Inflammatory macrophage treated with lipopolysaccharide for 4 hours (primary cell): ENCODE results near the gene BLVRB.
A peak's percentile ranks its signal among the peaks of the same experiment; 100 is the strongest.
"Not testable (repeated sequence)": the region's sequence is repeated elsewhere in the genome, so short reads cannot be mapped to it uniquely, and the experiment has no call there.

Experiments
- DNase-seq: peaks from one replicate; pipeline ENCODE4 v3.0.0-alpha.2; 2020

BLVRB gene

GRCh38 chr19:40475878-40476644 lies 10.5 kb upstream of the BLVRB start:
- not testable (repeated sequence) for DNase-seq

GRCh38 chr19:40474737-40475136 lies 9.2 kb upstream of the BLVRB start:
- DNase-seq, result no peak

GRCh38 chr19:40472516-40472915 lies 7.0 kb upstream of the BLVRB start:
- no peak for DNase-seq

- no peak for DNase-seq
Observed at GRCh38 chr19:40471111-40471510, 5.6 kb upstream of the BLVRB start.

- peak; percentile 10 for DNase-seq
Observed at GRCh38 chr19:40469011-40469410, 3.5 kb upstream of the BLVRB start.

GRCh38 chr19:40466985-40467734 lies 1.6 kb upstream of the BLVRB start, which contains the start of gene SPTBN4:
Gene SPTBN4, plus strand, starts transcription at chr19:40467001. Its CDS starts 5,621 bp downstream, at chr19:40472622.
- DNase-seq, result no peak

GRCh38 chr19:40466219-40466984 lies 857 bp upstream of the BLVRB start:
- DNase-seq, result peak; percentile 76

- DNase-seq, result peak; percentile 90
Observed at GRCh38 chr19:40465025-40465556, 454 bp downstream of the BLVRB start.

- peak; percentile 89 for DNase-seq
Observed at GRCh38 chr19:40464059-40465024, 1.2 kb downstream of the BLVRB start.

- peak; percentile 17 for DNase-seq
Observed at GRCh38 chr19:40463587-40464037, 1.9 kb downstream of the BLVRB start.

GRCh38 chr19:40461669-40462221 lies 3.8 kb downstream of the BLVRB start:
- peak; percentile 61 for DNase-seq

- no peak for DNase-seq
Observed at GRCh38 chr19:40460185-40460584, 5.4 kb downstream of the BLVRB start.

- DNase-seq, result no peak
Observed at GRCh38 chr19:40458597-40458974, 7.0 kb downstream of the BLVRB start.

GRCh38 chr19:40457953-40458596 lies 7.5 kb downstream of the BLVRB start:
- DNase-seq, result no peak

- no peak for DNase-seq
Observed at GRCh38 chr19:40457048-40457447, 8.5 kb downstream of the BLVRB start.

GRCh38 chr19:40453943-40454342 lies 11.6 kb downstream of the BLVRB start:
- DNase-seq, result not testable (repeated sequence)

GRCh38 chr19:40453151-40453735 lies 12.3 kb downstream of the BLVRB start:
- no peak for DNase-seq

- DNase-seq, result no peak
Observed at GRCh38 chr19:40452016-40452415, 13.5 kb downstream of the BLVRB start.

- DNase-seq, result no peak
Observed at GRCh38 chr19:40450664-40451063, 14.9 kb downstream of the BLVRB start.

- DNase-seq, result no peak
Observed at GRCh38 chr19:40449506-40449905, 16.0 kb downstream of the BLVRB start.
